Activated CD8-positive, alpha-beta memory T cell treated with anti-CD3 and anti-CD28 coated beads, Interleukin-2, amount 10 ng/mL, durations not matched to agents 7 days and 5 days (primary cell): ENCODE measurements around the gene EPS15. TPM values are rescaled to one million over a fixed set of nuclear protein-coding genes. Genes with fewer than 3 reads are reported as not detected.

Source experiments
- ATAC-seq: fragments of 150-1000 bp; cut with Tn5 transposase; one replicate; pipeline ENCODE4 v1.10.0; 2021; ENCODE audit warnings: moderate library complexity
- CTCF ChIA-PET: fragments of 350-600 bp; sonication (Branson Sonifier 250); formaldehyde crosslinking; loops from one replicate; lab custom pipeline; 2021; ENCODE audit warnings: antibody characterized with exemption; lab: Charles Lee
- DNase-seq: peaks from one replicate; pipeline ENCODE4 v3.0.0-alpha.2; 2020
- H3K27ac Mint-ChIP-seq: one replicate; pipeline ENCODE4 v1.8.0; 2021; ENCODE audit warnings: mild to moderate bottlenecking, mixed read lengths
- H3K27me3 Mint-ChIP-seq: one replicate; pipeline ENCODE4 v1.8.0; 2021; ENCODE audit warnings: mixed read lengths
- H3K36me3 Mint-ChIP-seq: one replicate; pipeline ENCODE4 v1.8.0; 2021; ENCODE audit warnings: mild to moderate bottlenecking, mixed read lengths
- H3K4me1 Mint-ChIP-seq: one replicate; pipeline ENCODE4 v1.8.0; 2021; ENCODE audit warnings: mixed read lengths
- H3K4me3 Mint-ChIP-seq: one replicate; pipeline ENCODE4 v1.8.0; 2021; ENCODE audit warnings: mild to moderate bottlenecking, moderate library complexity, mixed read lengths
- H3K9me3 Mint-ChIP-seq: one replicate; pipeline ENCODE4 v1.8.0; 2022; ENCODE audit warnings: low read depth, mixed read lengths
- total RNA-seq, 2 experiments: library from RNA; stranded (reverse); gene quantifications; one replicate each; pipeline ENCODE4 v1.2.3, GENCODE V29; 2021

EPS15 gene
- total RNA-seq, 2 experiments from 2014 or later: 71.6 to 80.0 TPM

- no peak for ATAC-seq
- DNase-seq: no peak
- CTCF ChIA-PET: no interaction called here
- Mint-ChIP-seq H3K4me1 (peaks cover 20% of the 10 kb centered on the region), H3K4me3 (no peak overlapping the region), H3K27ac (no peak overlapping the region), H3K9me3 (no peaks in the 10 kb centered on the region), H3K27me3 (no peaks in the 10 kb centered on the region), H3K36me3 (no peaks in the 10 kb centered on the region)
Measured at GRCh38 chr1:51310871-51311613, 208.0 kb downstream of the EPS15 start.

GRCh38 chr1:51309291-51309690 lies 209.8 kb downstream of the EPS15 start:
- H3K27ac Mint-ChIP-seq: no peak overlapping the region

DNA sequence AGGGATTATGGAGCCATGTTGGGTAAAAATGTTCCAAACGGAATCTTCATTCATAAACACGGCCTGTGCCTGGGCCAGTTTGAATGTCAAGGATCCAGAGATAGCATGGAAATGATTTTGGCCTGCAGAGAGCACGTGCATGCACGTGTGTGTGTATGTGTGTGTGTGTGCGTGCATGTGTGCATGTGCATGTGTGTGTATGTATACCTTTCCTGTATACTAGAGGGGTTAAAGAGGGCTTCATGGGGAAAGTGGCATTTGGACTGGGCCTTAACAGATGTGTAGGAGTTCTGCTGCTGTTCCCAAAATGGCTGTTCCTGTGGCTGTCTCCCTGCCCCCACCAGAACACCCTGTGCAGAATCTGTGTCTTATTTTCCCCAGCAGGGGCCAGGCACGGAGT lies 210.4 kb downstream of the EPS15 start:
- ATAC-seq: no peak
- H3K4me3 Mint-ChIP-seq: no peak overlapping the region
- no peak for DNase-seq
- no peaks in the 10 kb centered on the region for H3K36me3 Mint-ChIP-seq
- CTCF ChIA-PET: interaction anchor here (3.6 kb wide), 1 partner anchor 12 kb away, joined by 16 read pairs; no protein-coding TSS in a partner anchor
- no peaks in the 10 kb centered on the region for H3K9me3 Mint-ChIP-seq
- H3K27ac Mint-ChIP-seq: no peak overlapping the region
- no peaks in the 10 kb centered on the region for H3K27me3 Mint-ChIP-seq
- H3K4me1 Mint-ChIP-seq: peaks cover 13% of the 10 kb centered on the region

More at GRCh38 chr1:51309291-51309690, 209.8 kb downstream of the EPS15 start:
- Mint-ChIP-seq H3K9me3 (no peaks in the 10 kb centered on the region), H3K4me1 (peaks cover 16% of the 10 kb centered on the region), H3K4me3 (no peak overlapping the region), H3K27me3 (no peaks in the 10 kb centered on the region), H3K36me3 (no peaks in the 10 kb centered on the region)
- no peak for DNase-seq
- no peak for ATAC-seq
- CTCF ChIA-PET: interaction anchor here (1.2 kb wide), 1 partner anchor 12 kb away, joined by 5 read pairs; no protein-coding TSS in a partner anchor

DNA sequence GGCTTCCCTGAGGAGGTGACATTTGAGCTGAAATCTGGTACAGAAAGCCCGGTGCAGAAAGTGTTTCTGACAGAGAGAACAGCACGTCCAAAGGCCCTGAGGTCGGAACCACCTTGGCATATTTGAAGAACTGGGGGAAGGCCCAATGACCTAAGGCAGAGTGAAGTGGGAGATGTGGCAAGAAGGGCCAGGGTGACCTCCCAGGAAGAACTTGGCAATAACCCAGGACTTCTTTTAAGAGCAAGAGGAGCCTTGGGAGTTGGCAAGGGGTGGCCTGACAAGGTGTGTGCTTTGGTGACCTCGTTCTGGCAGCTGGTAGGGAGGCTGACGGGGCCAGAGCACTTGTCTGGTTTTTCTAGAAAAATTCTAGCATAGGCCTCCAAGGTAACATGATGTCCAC lies 212.1 kb downstream of the EPS15 start:
- ATAC-seq (no peak), DNase-seq (no peak)
- H3K27ac Mint-ChIP-seq: no peak overlapping the region
- no peaks in the 10 kb centered on the region for H3K27me3 Mint-ChIP-seq
- no peaks in the 10 kb centered on the region for H3K9me3 Mint-ChIP-seq
- H3K4me1 Mint-ChIP-seq: peaks cover 13% of the 10 kb centered on the region
- CTCF ChIA-PET: interaction anchor here (0.6 to 3.6 kb wide), 2 partner anchors 10 to 459 kb away, joined by 3 to 16 read pairs; no protein-coding TSS in a partner anchor
- no peak overlapping the region for H3K4me3 Mint-ChIP-seq
- H3K36me3 Mint-ChIP-seq: no peaks in the 10 kb centered on the region

GRCh38 chr1:51305371-51305823 lies 213.7 kb downstream of the EPS15 start:
- CTCF ChIA-PET: interaction anchor here (0.6 to 3.6 kb wide), 4 partner anchors 9 to 59 kb away, joined by 3 to 16 read pairs (median 4); no protein-coding TSS in a partner anchor
- Mint-ChIP-seq H3K27me3 (no peaks in the 10 kb centered on the region), H3K27ac (no peak overlapping the region), H3K4me3 (no peak overlapping the region), H3K4me1 (peaks cover 18% of the 10 kb centered on the region), H3K36me3 (no peaks in the 10 kb centered on the region), H3K9me3 (no peaks in the 10 kb centered on the region)
- no peak for DNase-seq
- ATAC-seq: no peak

GRCh38 chr1:51304360-51304759 lies 214.7 kb downstream of the EPS15 start:
- Mint-ChIP-seq H3K9me3 (no peaks in the 10 kb centered on the region), H3K36me3 (no peaks in the 10 kb centered on the region), H3K4me1 (peaks cover 19% of the 10 kb centered on the region)

More at GRCh38 chr1:51304360-51304759, 214.7 kb downstream of the EPS15 start:
- CTCF ChIA-PET: interaction anchor here (2.0 kb wide), 1 partner anchor 9 kb away, joined by 6 read pairs; no protein-coding TSS in a partner anchor
- Mint-ChIP-seq H3K27me3 (no peaks in the 10 kb centered on the region), H3K27ac (no peak overlapping the region), H3K4me3 (no peak overlapping the region)
- DNase-seq: no peak
- ATAC-seq: no peak

Other genes with a start within 250 kb of the EPS15 start
- gene TTC39A, start 188.7 kb downstream of the EPS15 start, total RNA-seq: under 1 TPM in 1 of 2 experiments, not detected in 1; 0.33 TPM
- 10 to 100 TPM; 46.5 to 48.5 TPM for gene OSBPL9, start 97.8 kb upstream of the EPS15 start, total RNA-seq